Germinal center (tissue), 1 donor: ENCODE data around the gene NABP2.
"Not testable (repeated sequence)": the region's sequence is repeated elsewhere in the genome, so short reads cannot be mapped to it uniquely, and the experiment has no call there.

Experiments used
- DNase-seq: peaks from one replicate; pipeline ENCODE4 v3.0.0; 2012; ENCODE audit warnings: mixed read lengths, low spot score

Gene NABP2

GRCh38 chr12:56224102-56224701 is at the start of gene NABP2:
Gene NABP2, plus strand, starts transcription at chr12:56224342. Its CDS starts 515 bp downstream, at chr12:56224857.
- peak; percentile 100 for DNase-seq

DNA sequence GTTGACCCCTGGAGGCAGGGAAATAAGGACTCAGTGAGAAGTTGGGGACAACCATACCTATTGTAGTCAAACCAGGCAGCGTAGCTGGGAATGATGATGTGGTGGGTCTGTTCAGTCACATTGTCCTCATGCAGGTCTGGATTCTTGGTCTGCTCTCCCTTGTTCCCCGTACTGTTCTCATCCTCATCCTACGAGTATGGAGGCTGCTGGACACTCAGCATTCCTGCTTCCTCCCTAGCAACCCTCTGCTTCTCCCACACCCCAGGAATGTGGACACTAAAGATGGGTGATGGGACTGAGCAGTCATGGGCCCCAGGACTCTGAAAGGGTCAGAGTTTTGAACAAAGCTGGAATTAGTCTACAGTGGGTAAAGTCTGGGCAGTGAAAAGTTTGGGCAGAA is 45.8 kb upstream of the NABP2 start:
- DNase-seq = no peak

GRCh38 chr12:56186957-56187356 is 37.2 kb upstream of the NABP2 start:
- DNase-seq = no peak

GRCh38 chr12:56188131-56188777 is 35.9 kb upstream of the NABP2 start:
- DNase-seq = no peak

DNA sequence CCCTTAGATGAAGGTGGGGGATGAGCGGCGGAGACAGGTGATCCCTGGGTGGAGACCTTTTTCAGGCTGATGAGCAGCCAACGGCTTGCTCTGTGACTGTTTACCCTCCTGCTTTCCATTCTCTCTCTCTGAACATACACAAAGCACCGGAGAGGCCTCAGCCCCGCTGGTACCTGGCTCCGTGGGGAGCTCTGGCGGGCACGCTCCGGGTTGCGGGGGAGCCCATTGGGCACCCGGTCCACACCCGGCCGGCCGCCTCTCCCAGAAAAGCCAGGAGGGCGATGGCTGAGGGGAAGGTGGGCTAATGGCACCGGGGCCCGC is 35.4 kb upstream of the NABP2 start:
- no peak for DNase-seq

GRCh38 chr12:56189099-56189917 is 34.8 kb upstream of the NABP2 start, which contains the start of gene SMARCC2:
Gene SMARCC2, minus strand, starts transcription at chr12:56189483. Its CDS starts 22 bp downstream, at chr12:56189461.
- peak; percentile 94 for DNase-seq

DNA sequence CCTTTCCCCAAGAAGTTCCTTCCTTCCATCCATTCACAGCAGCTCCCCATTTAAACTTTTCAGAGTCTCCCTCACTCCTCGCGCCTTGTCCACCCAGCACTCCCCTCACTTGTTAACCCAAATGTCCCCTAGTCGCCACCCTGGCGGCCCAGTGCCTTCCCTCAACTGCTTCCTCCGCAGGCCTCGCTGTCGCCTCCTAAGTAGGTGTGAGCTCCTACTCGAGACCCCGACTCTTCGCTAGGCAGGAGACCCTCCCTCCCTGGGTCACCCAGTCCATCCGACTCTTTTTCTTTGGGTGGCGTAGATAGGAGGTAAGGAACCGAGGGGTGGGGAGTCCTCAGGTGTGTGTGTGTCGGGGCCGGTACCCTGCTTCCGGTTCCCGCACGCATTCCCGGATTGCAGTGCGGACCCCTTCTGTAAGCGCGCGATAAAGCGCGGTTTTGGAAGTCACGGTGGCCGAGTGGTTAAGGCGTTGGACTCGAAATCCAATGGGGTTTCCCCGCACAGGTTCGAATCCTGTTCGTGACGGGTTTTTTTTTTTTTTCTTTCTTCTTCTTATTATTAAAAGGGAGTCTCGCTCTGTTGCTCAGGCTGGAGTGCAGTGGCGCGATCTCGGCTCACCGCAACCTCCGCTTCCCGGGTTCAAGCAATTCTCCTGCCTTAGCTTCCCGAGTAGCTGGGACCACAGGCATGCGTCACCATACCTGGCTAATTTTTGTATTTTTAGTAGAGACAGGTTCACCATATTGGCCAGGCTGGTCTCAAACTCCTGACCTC is 34.0 kb upstream of the NABP2 start:
- DNase-seq = peak; percentile 63

GRCh38 chr12:56190695-56191155 is 33.4 kb upstream of the NABP2 start:
- no peak for DNase-seq

DNA sequence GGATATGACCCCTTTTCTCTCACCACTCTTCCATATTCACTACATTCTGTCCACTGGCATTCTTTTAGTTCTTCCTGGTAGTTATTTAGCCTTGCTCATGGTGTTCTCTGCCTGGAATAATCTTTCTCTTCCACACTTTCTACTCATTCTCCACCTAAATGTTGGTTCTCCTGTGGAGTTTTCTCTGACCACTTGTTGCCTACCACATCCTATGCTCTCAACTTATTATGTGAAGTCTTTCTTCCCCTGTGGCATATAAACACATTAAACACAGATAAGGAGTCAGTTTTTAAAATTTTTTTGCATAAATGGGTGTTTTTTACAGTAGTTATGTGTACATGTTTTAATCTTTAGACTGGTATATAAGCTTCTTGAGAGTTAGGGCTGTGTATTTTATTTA is 31.6 kb upstream of the NABP2 start:
- no peak for DNase-seq

DNA sequence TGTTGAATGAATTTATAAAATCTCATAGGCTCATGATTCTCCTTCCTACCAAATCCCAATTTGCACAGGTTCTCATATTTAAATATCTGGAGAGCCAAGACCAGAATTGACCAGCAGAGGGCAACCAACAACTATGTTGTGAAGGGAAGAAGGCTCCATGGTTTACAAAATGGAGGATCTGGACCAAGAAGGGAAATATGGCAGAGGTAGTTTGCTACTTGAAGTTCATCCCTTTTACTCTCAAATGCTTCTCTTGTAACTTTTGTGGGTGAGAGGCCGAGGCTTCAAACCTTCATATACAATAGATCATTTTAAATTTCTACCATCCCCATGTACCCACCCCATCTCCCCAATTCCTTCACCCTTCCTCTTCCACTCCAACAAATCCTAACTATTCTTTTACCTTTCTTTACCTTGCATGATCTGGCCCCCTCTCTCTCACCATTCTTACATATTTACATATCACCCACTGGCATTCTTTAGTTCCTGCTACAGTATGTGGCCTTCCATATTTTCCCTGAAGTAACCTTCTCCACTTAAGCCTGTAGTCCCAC is 31.0 kb upstream of the NABP2 start:
- peak; percentile 74 for DNase-seq

DNA sequence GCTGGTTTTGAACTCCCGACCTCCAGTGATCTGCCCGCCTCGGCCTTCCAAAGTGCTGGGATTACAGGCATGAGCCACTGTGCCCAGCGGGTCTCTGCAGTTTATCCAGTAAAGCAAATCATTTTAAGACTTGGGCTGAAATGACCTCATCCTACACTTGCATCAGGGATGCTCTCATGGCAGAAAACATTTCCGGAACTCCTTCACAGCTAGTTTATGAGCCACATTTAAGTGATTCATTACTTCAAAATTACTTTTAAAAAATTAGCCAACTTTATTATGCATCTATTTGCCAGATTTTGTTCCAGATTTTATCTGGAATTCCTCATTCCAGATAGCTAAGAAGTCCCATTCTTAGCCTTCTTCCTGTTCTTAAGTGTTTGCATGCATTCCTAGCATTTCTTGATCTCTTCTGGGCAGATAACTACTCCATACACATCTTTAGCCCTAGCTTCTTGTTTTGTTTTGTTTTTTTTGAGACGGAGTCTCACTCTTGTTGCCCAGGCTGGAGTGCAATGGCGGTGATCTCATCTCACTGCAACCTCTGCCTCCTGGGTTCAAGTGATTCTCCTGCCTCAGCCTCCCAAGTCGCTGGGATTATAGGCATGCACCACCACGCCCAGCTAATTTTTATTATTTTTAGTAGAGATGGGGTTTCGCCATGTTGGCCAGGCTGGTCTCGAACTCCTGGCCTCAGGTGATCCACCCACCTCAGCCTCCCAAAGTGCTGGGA is 27.2 kb upstream of the NABP2 start:
- DNase-seq = not testable (repeated sequence)

- DNase-seq = no peak
Observed at GRCh38 chr12:56197921-56198635, 26.1 kb upstream of the NABP2 start.

- no peak for DNase-seq
Observed at GRCh38 chr12:56198836-56199235, 25.3 kb upstream of the NABP2 start.

GRCh38 chr12:56202366-56202765 is 21.8 kb upstream of the NABP2 start:
- no peak for DNase-seq

GRCh38 chr12:56202838-56203237 is 21.3 kb upstream of the NABP2 start:
- no peak for DNase-seq

DNA sequence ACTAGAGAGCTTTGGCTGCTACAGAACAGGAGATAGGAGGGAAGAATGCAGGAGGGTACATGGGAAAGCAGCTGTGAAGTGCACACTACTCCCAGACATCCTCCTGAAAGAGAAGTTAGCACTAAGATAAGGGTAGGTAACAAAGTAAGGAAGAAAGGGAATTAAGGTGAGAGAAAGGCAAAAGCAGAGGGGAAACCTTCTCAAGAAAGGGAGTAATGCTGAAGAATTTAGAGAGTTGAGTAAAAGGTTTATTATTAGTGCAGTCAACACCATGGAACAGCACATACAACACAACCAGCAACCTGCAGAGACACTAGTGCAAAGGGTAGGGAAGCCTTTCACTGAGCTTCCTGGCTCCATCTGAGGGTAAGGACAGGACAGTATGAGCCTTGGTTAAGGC is 19.9 kb upstream of the NABP2 start:
- DNase-seq = no peak

DNA sequence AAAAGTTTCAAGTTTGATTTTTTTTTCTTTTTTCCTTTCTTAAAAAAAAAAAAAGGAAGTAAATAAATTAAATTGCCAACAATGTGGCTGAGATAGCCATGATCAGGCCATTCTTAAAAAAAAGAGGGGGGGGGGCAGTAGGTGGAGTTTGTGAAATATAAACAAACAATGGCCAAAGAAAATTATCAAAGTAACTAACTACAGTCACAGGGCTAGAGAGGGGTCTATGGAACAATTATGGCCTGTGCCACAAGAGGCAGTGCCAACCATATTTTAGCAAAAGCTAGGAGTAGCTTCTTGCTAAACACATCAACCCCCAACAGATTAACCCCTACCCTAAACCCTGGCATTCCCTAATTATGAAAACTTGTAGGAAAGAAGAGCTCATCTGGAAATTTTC is 18.7 kb upstream of the NABP2 start:
- no peak for DNase-seq

DNA sequence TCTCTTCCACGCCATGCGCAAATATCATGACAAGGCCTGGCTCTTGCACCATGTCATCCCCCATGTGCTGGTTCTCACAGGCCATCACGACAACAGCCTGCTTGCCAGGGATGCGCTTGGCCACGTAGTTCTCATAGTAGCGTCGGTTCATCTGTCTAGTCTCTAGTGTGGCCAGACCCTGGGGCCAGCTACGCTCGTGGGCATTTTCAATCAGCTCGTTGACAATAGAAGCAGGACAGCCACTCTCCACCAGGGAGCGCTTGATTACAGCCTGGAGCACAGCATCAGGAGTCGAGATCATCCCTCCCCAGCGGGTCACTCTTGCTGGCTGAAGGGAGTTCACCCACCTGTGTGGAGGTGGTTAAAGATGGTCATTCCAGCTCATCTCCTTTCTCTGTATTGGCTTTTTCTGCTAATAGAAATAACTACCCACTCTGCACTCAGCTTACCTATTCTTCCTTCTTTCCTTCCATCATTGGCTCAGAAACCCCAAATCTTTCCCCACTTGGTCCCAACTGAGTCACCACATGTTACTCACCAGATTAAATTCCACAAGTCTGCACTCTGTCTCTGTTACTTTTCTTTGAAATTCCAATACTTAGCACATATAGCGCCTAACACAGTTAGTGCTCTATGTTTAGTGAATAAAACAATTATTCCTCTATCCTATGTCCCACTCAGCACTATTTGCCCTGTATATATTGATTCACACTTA is 17.5 kb upstream of the NABP2 start:
- no peak for DNase-seq

- peak; percentile 77 for DNase-seq
Observed at GRCh38 chr12:56208006-56208405, 16.1 kb upstream of the NABP2 start.

DNA sequence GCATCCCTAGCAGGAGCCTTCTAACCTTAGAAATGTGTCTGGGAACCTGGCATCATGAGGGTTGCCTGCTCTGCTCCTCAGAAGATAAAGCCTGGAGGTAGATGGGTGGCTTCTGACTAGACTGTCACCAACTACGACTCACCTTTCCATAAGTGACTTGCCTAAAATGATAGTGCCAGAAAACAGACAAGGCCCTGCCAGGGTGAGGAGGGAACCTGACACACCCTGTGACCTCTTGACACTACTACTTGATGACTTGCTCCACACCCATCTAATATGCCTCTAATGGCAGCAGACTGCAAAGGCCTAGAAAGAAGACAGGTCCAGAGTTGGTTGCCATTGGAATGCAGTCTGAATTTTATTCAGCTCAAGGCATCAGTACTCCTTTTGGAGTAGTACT is 11.8 kb upstream of the NABP2 start:
- DNase-seq = no peak
